Measurements from ENCODE around the gene CAPN9.
"Not testable (repeated sequence)": the region's sequence is repeated elsewhere in the genome, so short reads cannot be mapped to it uniquely, and the experiment has no call there.

Gene CAPN9

DNA sequence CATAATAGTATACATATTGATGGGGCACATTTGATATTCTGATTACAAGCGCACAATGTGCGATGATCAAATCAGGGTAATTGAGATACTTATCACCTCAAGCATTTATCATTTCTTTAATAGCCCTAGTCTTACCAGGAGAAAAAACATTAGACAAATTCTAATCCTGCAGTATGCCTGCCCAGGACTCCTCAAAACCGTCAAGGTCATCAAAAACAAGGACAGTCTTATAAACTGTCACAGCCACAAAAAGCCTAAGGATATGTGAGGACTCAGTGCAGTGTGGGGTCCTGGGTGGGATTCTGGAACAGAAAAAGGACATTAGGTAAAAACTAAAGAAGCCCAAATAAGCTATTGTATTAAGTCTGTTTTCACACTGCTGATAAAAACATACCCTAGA lies 19.1 kb downstream of the CAPN9 start:
- DNase-seq (ENCODE audit: low read depth): no peak
- H3K4me3 ChIP-seq (ENCODE audit: low read length): no peak overlapping the region
- TF ChIP-seq, protein P1, sequence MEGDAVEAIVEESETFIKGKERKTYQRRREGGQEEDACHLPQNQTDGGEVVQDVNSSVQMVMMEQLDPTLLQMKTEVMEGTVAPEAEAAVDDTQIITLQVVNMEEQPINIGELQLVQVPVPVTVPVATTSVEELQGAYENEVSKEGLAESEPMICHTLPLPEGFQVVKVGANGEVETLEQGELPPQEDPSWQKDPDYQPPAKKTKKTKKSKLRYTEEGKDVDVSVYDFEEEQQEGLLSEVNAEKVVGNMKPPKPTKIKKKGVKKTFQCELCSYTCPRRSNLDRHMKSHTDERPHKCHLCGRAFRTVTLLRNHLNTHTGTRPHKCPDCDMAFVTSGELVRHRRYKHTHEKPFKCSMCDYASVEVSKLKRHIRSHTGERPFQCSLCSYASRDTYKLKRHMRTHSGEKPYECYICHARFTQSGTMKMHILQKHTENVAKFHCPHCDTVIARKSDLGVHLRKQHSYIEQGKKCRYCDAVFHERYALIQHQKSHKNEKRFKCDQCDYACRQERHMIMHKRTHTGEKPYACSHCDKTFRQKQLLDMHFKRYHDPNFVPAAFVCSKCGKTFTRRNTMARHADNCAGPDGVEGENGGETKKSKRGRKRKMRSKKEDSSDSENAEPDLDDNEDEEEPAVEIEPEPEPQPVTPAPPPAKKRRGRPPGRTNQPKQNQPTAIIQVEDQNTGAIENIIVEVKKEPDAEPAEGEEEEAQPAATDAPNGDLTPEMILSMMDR (conservative IDR thresholded peaks at IDR 0.05; ENCODE audit: low read depth, low read length): no peak

DNA sequence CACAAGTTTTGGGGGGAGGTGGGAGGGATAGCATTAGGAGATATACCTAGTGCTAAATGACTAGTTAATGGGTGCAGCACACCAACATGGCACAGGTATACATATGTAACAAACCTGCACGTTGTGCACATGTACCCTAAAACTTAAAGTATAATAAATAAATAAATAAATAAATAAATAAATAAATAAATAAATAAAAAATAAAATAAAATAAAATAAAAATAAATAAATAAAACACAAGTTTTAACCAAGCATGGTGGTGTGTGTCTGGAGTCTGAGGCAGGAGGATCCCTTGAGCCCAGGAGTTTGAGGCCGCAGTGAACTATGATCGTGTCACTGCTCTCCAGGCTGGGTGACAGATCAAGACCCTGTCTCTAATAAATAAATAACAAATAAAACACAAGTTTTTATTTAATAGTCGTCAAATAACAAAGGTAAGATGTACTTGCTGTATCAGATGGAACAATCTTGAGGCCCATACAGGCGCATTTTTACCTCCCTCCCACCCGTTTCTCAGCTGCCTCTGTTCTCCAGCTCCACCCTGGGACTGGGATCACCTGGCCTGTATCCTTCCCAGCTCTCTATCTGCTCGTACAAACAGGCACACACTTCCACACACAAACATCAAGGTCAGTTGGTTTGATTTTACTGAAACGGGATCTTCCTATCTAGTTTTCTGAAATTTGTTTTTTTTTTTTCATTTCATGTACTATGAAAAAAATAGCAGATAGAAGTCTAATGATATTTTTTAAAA lies 20.8 kb downstream of the CAPN9 start:
- DNase-seq (ENCODE audit: low read depth); H3K4me3 ChIP-seq (ENCODE audit: low read length): not testable (repeated sequence)

DNA sequence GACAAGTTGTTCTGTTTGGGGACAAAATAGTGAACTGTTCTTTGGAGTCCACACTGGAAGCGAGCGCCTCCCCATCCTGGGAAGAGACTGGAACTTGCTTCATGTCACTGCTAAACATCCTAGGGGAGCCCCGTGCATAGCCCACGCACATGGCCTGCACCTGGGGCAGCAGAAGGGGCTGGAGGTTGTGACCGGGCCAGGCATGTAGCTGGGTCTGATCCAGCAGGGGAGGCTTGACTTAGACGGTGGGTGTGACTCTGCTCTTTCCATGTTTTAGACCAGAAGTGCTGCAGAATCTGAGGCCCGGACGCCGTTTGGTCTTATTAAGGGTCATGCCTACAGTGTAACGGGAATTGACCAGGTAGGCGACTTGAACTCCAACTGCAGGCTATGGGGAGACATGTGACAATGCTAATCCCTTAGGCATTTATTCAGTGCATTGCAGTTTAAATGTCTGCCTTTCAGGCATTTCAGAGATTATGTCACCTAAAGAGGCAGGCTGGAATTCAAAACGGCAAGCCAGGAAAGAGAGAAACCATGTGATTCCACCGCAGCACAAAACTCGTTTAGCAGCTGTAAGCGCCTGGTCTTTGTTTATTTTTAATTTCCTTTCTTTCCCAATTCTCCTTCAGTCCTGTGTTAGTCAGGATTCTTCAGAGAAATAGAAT lies 21.8 kb downstream of the CAPN9 start:
- DNase-seq (ENCODE audit: low read depth): peak; percentile 88
- H3K4me3 ChIP-seq (ENCODE audit: low read length): no peak overlapping the region
- TF ChIP-seq, protein P1 (conservative IDR thresholded peaks at IDR 0.05; ENCODE audit: low read depth, low read length): no peak

DNA sequence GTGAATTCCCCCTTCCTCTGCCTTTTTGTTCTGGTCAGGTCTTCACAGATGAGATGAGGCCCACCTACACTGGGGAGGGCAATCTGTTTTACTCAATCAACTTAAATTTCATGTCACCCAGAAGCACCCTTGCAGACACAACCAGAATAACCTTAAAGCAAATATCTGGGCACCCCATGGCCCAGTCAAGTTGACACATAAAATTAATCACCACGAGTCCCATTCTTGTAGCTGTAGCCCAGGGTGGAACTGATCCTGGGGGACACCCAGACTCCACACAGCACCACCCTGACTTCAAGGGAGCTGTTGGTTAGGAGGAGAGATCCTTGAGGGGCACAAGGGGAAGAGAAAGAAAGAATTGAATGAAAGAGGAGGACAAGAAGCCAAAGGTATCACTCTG lies 23.1 kb downstream of the CAPN9 start:
- DNase-seq (ENCODE audit: low read depth): no peak
- H3K4me3 ChIP-seq (ENCODE audit: low read length): no peak overlapping the region
- TF ChIP-seq, protein P1 (conservative IDR thresholded peaks at IDR 0.05; ENCODE audit: low read depth, low read length): no peak

DNA sequence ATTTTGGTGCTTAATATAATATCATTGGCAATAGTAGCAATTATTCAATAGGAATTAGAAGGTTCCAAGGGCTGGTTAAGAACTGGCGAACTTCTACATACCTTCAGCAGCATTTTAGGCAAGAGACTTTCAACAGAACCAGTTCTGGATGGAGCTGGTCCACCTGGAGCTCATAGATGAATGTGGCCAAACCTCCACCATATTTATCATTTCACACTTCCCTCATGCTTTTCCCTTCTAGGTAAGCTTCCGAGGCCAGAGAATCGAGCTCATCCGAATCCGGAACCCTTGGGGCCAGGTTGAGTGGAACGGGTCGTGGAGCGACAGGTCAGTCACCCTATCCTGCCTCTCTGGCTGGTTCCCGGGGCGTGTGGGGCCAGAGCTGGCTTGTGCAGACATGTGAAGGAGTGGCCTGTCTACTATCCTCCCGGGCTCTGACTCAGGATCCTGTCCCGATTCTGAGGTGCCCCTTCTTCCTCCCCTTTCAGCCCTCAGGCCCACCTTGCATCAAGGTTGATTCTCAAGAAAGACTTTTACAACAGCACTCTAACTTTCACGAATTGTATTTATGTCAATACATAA lies 24.7 kb downstream of the CAPN9 start:
- H3K4me3 ChIP-seq (ENCODE audit: low read length): no peak overlapping the region
- no peak for DNase-seq (ENCODE audit: low read depth)
- TF ChIP-seq, protein P1 (conservative IDR thresholded peaks at IDR 0.05; ENCODE audit: low read depth, low read length): no peak

DNA sequence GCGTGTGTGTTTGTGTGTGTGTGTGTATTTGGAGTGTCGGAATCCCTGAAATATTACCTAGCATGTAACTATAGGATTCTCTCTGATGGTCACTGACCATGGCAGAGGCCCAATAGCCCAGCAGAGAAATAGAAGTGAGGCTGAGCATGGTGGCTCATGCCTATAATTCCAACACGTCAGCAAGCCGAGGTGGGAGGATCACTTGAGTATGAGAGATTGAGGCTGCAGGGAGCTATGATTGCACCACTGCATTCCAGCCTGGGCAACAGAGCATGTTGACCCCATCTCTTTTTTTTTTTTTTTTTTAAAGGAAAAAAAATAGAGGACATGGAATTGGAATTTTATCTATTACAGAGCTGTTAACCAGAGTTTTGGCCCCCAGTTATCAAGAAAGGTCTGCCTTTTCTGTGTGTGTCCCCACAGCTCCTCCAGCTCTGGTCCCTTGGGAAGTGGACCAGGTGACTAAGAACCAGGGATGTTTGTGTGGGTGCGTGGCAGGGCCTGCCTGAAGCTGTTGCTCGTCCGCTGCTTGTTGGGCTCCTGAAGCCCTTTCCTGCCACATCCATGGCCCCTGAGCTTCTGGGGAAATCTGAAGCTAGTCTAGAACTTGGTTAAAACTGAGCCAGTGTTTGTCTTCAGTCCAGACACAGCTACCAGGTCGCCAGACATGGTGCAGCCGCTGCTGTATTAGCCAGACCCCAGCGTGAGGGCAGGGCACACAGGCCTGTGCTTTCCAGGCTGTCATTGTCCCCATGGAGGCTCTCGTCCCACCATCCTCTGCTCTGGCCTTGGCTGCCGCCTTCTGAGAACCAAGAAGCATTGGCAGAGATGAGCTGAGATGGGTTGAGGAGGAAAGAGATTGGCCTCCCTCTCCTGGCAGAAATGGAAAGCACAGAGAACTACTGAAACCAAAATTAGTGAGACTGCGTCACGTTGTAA lies 25.5 kb downstream of the CAPN9 start:
- no peak overlapping the region for H3K4me3 ChIP-seq (ENCODE audit: low read length)
- TF ChIP-seq, protein P1 (conservative IDR thresholded peaks at IDR 0.05; ENCODE audit: low read depth, low read length): peak; percentile 81

More for the DNA sequence above, 25.5 kb downstream of the CAPN9 start:
- DNase-seq (ENCODE audit: low read depth): no peak
